Trophoblast cell (in vitro differentiated cells and primary cell): Measurements from ENCODE around the gene ASB6.

ENCODE experiments used
- DNase-seq, 2 donors: peaks; one replicate each; pipeline ENCODE4 v3.0.0-alpha.2; 2016
- H2AFZ ChIP-seq: 2 replicates; pipeline ENCODE4 v1.6.1; 2013; ENCODE audit warnings: low read length, moderate library complexity, mild to moderate bottlenecking; ENCODE audit not compliant: insufficient read depth, poor library complexity
- H2AK5ac ChIP-seq: 2 replicates; pipeline ENCODE4 v1.6.1; 2013; ENCODE audit warnings: mild to moderate bottlenecking, low read length
- H2BK120ac ChIP-seq: 2 replicates; pipeline ENCODE4 v1.6.1; 2013; ENCODE audit warnings: low read length, mild to moderate bottlenecking, moderate library complexity; ENCODE audit not compliant: insufficient read depth, poor library complexity
- H2BK12ac ChIP-seq: 2 replicates; pipeline ENCODE4 v1.6.1; 2013; ENCODE audit warnings: mild to moderate bottlenecking, low read length, moderate library complexity
- H2BK5ac ChIP-seq: 2 replicates; pipeline ENCODE4 v1.6.1; 2013; ENCODE audit warnings: low read length, low read depth, moderate library complexity, mild to moderate bottlenecking; ENCODE audit not compliant: poor library complexity
- H3K14ac ChIP-seq: 2 replicates; pipeline ENCODE4 v1.6.1; 2013; ENCODE audit warnings: mild to moderate bottlenecking, low read length
- H3K18ac ChIP-seq: 2 replicates; pipeline ENCODE4 v1.6.1; 2013; ENCODE audit warnings: mild to moderate bottlenecking, low read length
- H3K23ac ChIP-seq: 2 replicates; pipeline ENCODE4 v1.6.1; 2013; ENCODE audit warnings: low read length
- H3K27ac ChIP-seq: 2 replicates; pipeline ENCODE4 v1.5.1; 2013; ENCODE audit warnings: low read depth, mild to moderate bottlenecking, inconsistent platforms, low read length, moderate library complexity
- H3K27me3 ChIP-seq: 2 replicates; pipeline ENCODE4 v1.6.1; 2013; ENCODE audit warnings: inconsistent platforms, mild to moderate bottlenecking, low read length, moderate library complexity; ENCODE audit not compliant: insufficient read depth
- H3K36me3 ChIP-seq, 2 experiments: 1 replicate in 1 of 2; 2 replicates in 1 of 2; pipeline ENCODE4 v1.6.1; 2013; ENCODE audit warnings: low read length in 2 of 2, mild to moderate bottlenecking in 2 of 2, moderate library complexity in 1 of 2; ENCODE audit not compliant: insufficient read depth in 2 of 2, control insufficient read depth in 1 of 2
- H3K4ac ChIP-seq: 2 replicates; pipeline ENCODE4 v1.6.1; 2013; ENCODE audit warnings: low read depth, mild to moderate bottlenecking, low read length, moderate library complexity
- H3K4me1 ChIP-seq, 2 experiments: 1 replicate in 1 of 2; 2 replicates in 1 of 2; pipeline ENCODE4 v1.6.1; 2013; ENCODE audit warnings: low read length in 2 of 2, mild to moderate bottlenecking in 2 of 2, moderate library complexity in 1 of 2; ENCODE audit not compliant: insufficient read depth in 2 of 2, control insufficient read depth in 1 of 2
- H3K4me2 ChIP-seq: 2 replicates; pipeline ENCODE4 v1.6.1; 2013; ENCODE audit warnings: inconsistent platforms, mild to moderate bottlenecking, low read length, moderate library complexity
- H3K4me3 ChIP-seq: 2 replicates; pipeline ENCODE4 v1.5.1; 2013; ENCODE audit warnings: mild to moderate bottlenecking, low read depth, low read length, inconsistent platforms
- H3K79me1 ChIP-seq: one replicate; pipeline ENCODE4 v1.6.1; 2013; ENCODE audit warnings: low read length
- H3K79me2 ChIP-seq: 2 replicates; pipeline ENCODE4 v1.6.1; 2013; ENCODE audit warnings: low read length, mild to moderate bottlenecking; ENCODE audit not compliant: control insufficient read depth, insufficient read depth, poor library complexity
- H3K9ac ChIP-seq: 2 replicates; pipeline ENCODE4 v1.6.1; 2013; ENCODE audit warnings: mild to moderate bottlenecking, low read length
- H3K9me3 ChIP-seq: 2 replicates; pipeline ENCODE4 v1.6.1; 2013; ENCODE audit warnings: low read depth, mild to moderate bottlenecking, control low read depth, inconsistent platforms, low read length; ENCODE audit not compliant: insufficient read depth
- H4K12ac ChIP-seq: 2 replicates; pipeline ENCODE4 v1.6.1; 2013; ENCODE audit warnings: low read depth, mild to moderate bottlenecking, low read length, moderate library complexity
- H4K8ac ChIP-seq: 2 replicates; pipeline ENCODE4 v1.6.1; 2013; ENCODE audit warnings: low read depth, mild to moderate bottlenecking, low read length, moderate library complexity
- H4K91ac ChIP-seq: one replicate; pipeline ENCODE4 v1.6.1; 2013; ENCODE audit warnings: low read depth, mild to moderate bottlenecking, low read length, moderate library complexity
- WGBS: extraction: QIAGEN DNeasy Blood & Tissue Kit; methylation state at CpG from one replicate; pipeline ENCODE4 v1.1.7; 2013; ENCODE audit warnings: missing lambda C conversion rate; ENCODE audit not compliant: insufficient read length, insufficient coverage; ENCODE audit errors: extremely low coverage; 5-methylcytosine and 5-hydroxymethylcytosine counted together

Gene ASB6

GRCh38 chr9:129661029-129661428, 19.1 kb upstream of the ASB6 start:
- Histone ChIP-seq H3K18ac (no peak overlapping the region), H3K4me3 (no peak overlapping the region), H3K9me3 (no peaks in the 10 kb centered on the region), H3K79me2 (no peaks in the 10 kb centered on the region), H3K4me2 (no peak overlapping the region), H3K4ac (no peak overlapping the region), H4K8ac (no peak overlapping the region), H3K79me1 (no peaks in the 10 kb centered on the region), H3K27me3 (peaks cover 11% of the 10 kb centered on the region), H4K91ac (no peak overlapping the region), H3K4me1 (peaks cover under 1 to 7% of the 10 kb centered on the region in 2 experiments), H2BK12ac (no peak overlapping the region), H3K23ac (no peak overlapping the region), H3K36me3 (no peaks in the 10 kb centered on the region), H2BK120ac (no peak overlapping the region), H2AFZ (no peak overlapping the region), H3K14ac (no peak overlapping the region), H4K12ac (no peak overlapping the region), H3K27ac (no peak overlapping the region), H2BK5ac (no peak overlapping the region), H2AK5ac (no peak overlapping the region), H3K9ac (no peak overlapping the region)
- DNase-seq, result no peak
- no CpG with 5 or more reads among the region's 2 CpGs for WGBS

GRCh38 chr9:129656795-129657390, 14.9 kb upstream of the ASB6 start:
- H2AFZ ChIP-seq, result no peak overlapping the region
- no peak overlapping the region for H3K4me3 ChIP-seq
- no peak for DNase-seq
- H3K36me3 ChIP-seq, result no peaks in the 10 kb centered on the region
- H3K4me2 ChIP-seq, result no peak overlapping the region
- H3K14ac ChIP-seq, result no peak overlapping the region
- no peak overlapping the region for H2BK5ac ChIP-seq
- H3K27ac ChIP-seq, result no peak overlapping the region
- H4K91ac ChIP-seq, result no peak overlapping the region
- H3K4ac ChIP-seq, result no peak overlapping the region
- H2AK5ac ChIP-seq, result no peak overlapping the region
- WGBS, result no CpG with 5 or more reads among the region's 12 CpGs
- no peak overlapping the region for H4K8ac ChIP-seq
- no peak overlapping the region for H3K9ac ChIP-seq
- H2BK120ac ChIP-seq, result no peak overlapping the region
- no peak overlapping the region for H2BK12ac ChIP-seq
- H3K79me2 ChIP-seq, result no peaks in the 10 kb centered on the region
- no peaks in the 10 kb centered on the region for H3K27me3 ChIP-seq
- no peaks in the 10 kb centered on the region for H3K79me1 ChIP-seq
- no peak overlapping the region for H4K12ac ChIP-seq
- no peaks in the 10 kb centered on the region for H3K9me3 ChIP-seq
- H3K4me1 ChIP-seq, result no peaks in the 10 kb centered on the region
- no peak overlapping the region for H3K18ac ChIP-seq
- H3K23ac ChIP-seq, result no peak overlapping the region

DNA sequence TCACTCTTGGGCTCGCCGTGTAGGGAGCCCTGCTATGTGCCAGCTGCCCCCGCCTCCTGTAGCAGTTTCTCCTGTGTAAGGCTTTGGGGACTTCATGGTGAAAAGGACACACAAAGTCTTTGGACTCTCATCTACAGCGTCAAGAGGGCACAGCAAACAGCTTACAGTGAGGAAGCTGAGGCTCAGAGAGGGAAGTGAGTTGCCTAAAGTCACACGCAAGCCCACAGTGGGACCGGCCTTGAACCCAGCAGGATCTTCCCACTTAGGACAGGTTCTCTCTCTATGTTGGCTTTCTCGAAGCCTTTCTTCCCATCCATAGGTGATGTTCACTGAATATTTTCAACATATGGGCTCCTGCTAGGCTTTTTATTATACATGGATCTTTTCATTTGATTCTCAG, 13.7 kb upstream of the ASB6 start:
- Histone ChIP-seq H3K4me1 (no peaks in the 10 kb centered on the region), H3K4me3 (peak overlapping the region; percentile 12), H3K36me3 (no peaks in the 10 kb centered on the region), H3K27ac (no peak overlapping the region), H3K79me2 (no peaks in the 10 kb centered on the region), H2BK120ac (no peak overlapping the region), H4K91ac (no peak overlapping the region), H3K14ac (no peak overlapping the region), H3K4me2 (no peak overlapping the region), H3K27me3 (no peaks in the 10 kb centered on the region), H3K9me3 (no peaks in the 10 kb centered on the region), H4K12ac (no peak overlapping the region), H3K18ac (no peak overlapping the region), H2AFZ (no peak overlapping the region), H3K23ac (no peak overlapping the region), H4K8ac (no peak overlapping the region), H2BK12ac (no peak overlapping the region), H3K9ac (peak overlapping the region; percentile 17), H2BK5ac (no peak overlapping the region), H3K79me1 (no peaks in the 10 kb centered on the region), H3K4ac (no peak overlapping the region), H2AK5ac (no peak overlapping the region)
- no peak for DNase-seq
- no CpG with 5 or more reads among the region's 7 CpGs for WGBS

- WGBS, result no CpG with 5 or more reads among the region's 7 CpGs
- H2BK120ac ChIP-seq, result no peak overlapping the region
Observed at GRCh38 chr9:129655154-129655553, 13.2 kb upstream of the ASB6 start.

More at GRCh38 chr9:129655154-129655553, 13.2 kb upstream of the ASB6 start:
- H4K8ac ChIP-seq, result no peak overlapping the region
- no peak overlapping the region for H3K14ac ChIP-seq
- no peaks in the 10 kb centered on the region for H3K9me3 ChIP-seq
- no peak for DNase-seq
- no peak overlapping the region for H2BK12ac ChIP-seq
- H3K4ac ChIP-seq, result no peak overlapping the region
- H3K9ac ChIP-seq, result no peak overlapping the region
- H3K27ac ChIP-seq, result no peak overlapping the region
- H3K27me3 ChIP-seq, result no peaks in the 10 kb centered on the region
- no peak overlapping the region for H4K91ac ChIP-seq
- H3K4me2 ChIP-seq, result no peak overlapping the region
- no peaks in the 10 kb centered on the region for H3K4me1 ChIP-seq
- no peak overlapping the region for H3K18ac ChIP-seq
- H2AK5ac ChIP-seq, result no peak overlapping the region
- H3K79me2 ChIP-seq, result no peaks in the 10 kb centered on the region
- no peaks in the 10 kb centered on the region for H3K36me3 ChIP-seq
- H2AFZ ChIP-seq, result no peak overlapping the region
- H2BK5ac ChIP-seq, result no peak overlapping the region
- H3K79me1 ChIP-seq, result no peaks in the 10 kb centered on the region
- H3K23ac ChIP-seq, result no peak overlapping the region
- no peak overlapping the region for H4K12ac ChIP-seq
- H3K4me3 ChIP-seq, result no peak overlapping the region
